NCI-H1105 treated with DMSO at 0.1 percent for 48 hours (cell line): ENCODE results near the gene OSBP2.

ENCODE experiments used
- DNase-seq: peaks from one replicate; lab custom pipeline; 2025; lab: John Stamatoyannopoulos, UW

OSBP2 gene

DNA sequence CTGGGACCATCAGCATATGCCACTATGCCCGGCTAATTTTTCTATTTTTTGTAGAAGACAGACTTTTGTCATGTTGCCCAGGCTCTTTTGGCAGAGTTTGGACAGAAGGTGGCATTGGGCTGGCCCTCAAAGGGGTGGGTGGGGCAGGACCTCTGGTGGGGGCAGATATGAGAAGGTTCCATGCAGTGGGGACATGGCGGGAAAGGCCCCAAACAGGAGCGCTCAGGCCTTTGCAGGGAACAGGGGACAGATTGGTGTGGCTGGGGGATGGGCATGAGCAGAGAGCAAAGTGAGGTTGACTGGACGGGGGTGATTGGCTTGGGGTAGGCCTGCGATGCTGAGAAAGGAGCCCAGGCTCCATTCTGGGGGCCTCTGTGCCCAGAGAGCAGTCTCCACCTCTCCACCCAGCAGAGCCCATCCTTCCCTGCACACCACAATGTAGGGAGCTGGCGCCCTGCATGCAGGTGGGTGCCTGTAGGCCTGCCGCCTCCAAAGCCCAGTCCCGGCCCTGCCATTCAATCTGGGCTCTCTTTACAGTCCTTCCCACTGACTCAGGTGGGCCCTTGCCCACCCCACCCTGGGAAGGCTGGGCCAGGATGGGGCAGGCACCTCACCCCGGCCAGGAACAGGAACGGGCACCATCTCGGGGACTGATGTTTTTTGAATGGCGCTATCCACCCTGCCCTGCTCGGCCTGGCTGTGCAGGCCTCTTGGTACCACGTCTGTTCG is 175.2 kb downstream of the OSBP2 start:
- DNase-seq = no peak

DNA sequence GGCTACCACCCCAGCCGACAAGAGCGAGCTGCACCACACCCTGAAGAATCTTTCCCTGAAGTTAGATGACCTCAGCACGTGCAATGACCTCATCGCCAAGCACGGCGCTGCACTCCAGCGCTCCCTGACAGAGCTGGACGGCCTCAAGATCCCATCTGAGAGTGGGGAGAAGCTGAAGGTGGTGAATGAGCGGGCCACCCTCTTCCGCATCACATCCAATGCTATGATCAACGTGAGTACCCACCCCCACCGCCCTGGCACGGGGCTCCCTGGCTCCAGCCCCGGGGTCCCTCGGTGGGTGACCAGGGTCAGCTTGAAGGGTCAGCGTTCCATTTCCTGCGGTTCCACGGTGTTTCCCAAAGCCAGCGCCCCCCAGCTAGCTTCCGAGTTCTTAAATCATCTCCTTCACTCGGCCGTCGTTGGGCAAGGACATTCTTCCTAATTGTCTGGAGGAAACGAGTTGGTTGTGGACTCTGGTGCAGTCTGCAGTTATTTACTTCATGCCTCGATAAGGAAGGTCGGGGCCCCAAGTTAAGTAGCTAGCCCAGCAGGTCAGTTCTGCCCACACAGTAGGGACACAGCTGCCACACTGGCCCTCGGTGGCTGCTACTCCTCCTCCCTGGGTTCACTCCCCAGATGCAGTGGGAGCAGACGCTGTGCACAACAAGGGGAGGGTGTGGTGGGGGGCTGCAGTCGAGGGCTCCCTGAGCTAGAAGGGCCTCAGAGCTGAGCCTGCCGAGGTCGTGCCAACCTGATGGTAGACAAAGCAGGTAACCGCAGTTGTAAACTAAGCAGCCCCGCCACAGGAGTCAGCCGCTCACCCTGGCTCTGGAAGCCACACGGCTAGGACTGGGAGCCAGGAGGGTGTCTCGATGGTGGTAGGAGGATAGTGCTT is 176.0 kb downstream of the OSBP2 start:
- no peak for DNase-seq

DNA sequence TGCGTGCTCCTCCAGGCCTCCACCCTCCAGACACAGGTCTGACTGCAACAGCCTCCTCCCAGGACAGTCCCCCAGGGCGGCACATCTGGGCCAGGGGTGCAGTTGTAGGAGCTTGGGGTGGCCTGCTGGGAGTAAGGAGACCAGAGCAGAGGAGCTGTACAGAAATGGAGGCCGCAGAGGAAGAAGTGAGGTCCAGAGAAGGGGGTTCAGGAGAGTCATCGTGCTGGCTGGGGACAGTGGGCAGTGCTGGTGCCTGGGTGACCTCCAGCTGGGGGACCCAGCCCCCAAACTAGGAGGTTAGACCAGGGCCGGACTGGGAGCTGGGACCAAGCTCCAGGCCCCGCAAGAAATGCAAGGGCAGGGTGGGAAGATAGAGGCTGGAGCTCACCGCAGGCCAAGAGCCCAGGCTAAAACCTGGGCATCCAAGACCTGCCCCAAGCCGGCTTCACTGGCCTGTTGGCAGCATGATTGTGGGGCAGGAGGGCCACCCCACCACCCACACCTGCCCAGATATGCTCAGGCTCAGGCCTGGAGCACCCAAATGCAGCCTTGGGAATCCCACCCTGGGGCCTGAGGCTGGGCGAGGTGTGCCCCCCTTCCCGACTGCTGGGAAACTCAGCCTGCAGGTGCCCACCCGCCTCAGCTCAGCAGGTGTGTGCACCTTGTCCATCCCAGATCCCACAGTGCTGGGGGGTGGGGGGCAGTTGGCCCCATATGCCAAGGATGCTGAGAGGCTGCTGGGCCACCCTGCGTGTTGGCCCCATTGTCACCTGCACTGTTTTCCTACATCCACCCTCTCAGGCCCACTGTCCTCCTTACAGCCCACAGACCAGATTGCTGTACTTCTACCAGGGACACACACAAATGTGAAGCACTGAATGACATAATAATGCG is 177.0 kb downstream of the OSBP2 start:
- DNase-seq = no peak

DNA sequence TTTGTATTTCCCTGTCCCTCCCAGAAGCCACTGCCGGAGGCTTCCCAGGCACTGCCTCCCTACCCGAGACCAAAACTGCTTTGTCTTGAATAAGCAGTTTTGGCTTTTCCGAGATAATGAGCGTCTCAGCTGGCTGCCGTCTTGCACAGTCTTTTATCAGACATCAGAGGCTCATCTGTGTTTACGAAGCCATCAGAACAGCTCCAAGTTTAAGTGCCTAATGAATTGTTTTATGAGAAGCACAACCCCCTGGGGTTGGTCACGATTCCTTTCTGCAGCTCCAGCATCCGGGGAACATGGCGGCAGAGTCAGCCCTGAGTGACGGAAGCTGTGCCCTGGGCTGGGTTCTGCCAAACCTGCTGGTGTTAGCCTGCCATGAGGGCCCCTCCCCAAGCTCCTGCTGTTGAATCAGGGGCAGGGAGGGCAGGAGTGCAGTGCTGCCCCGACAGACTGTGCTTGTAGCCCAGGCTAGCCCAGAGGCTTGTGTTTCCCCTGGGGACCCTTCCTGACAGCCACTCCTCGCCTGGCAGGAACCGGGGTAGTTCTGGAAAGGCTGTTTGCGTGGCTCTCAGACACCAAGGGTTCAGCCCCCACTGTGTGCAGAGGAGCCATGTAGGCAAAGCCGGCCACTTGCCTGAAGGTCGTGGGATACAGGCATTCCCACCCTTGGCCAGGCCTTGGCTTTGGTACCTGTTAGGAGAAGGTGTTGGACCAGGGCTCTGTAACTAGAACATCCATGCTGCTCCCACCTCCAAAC is 177.8 kb downstream of the OSBP2 start:
- no peak for DNase-seq

DNA sequence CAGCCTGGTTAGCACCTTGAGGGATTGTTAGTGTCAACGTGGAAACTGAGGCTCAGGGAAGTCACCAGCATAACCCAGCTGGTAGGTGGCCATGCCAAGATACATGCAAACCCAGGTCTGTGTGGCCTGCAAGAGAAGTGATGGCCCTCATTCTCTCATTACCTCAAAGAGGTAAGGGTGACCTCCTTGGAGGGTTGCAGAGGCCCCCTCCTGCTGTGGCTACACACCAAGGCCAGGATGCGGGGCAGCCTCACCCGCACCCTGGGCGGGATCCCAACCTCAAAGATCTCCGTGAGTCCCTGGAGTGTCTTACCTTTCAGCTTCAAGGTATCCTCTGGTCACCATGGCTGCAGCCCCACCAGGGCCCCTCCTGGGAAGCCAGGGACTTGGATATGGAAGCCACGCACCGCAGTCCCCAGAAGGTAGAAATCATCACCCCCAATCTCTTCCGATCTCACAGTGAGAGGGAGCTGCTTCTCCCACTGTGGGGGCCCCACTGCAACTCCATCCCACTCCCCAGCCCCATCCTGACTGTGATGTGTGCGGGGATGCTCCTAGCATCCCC is 178.5 kb downstream of the OSBP2 start:
- DNase-seq = no peak

DNA sequence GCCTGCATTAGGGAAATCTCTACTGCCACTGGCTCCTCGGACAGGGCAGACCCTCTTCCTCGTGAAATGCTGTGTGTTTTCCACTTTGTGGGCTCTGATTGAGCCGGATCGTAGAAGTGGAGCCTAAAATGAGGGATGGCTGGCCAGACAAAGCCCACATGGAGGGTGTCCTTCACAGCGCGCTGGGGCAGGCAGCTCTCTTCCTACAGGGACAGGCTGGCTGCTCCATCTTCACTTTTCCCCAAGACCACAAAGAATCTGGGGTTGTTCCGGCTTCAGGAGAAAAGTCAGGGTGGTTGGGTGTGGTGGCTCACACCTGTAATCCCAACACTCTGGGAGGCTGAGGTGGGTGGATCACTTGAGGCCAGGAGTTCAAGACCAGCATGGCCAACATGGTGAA is 179.0 kb downstream of the OSBP2 start:
- DNase-seq = no peak

DNA sequence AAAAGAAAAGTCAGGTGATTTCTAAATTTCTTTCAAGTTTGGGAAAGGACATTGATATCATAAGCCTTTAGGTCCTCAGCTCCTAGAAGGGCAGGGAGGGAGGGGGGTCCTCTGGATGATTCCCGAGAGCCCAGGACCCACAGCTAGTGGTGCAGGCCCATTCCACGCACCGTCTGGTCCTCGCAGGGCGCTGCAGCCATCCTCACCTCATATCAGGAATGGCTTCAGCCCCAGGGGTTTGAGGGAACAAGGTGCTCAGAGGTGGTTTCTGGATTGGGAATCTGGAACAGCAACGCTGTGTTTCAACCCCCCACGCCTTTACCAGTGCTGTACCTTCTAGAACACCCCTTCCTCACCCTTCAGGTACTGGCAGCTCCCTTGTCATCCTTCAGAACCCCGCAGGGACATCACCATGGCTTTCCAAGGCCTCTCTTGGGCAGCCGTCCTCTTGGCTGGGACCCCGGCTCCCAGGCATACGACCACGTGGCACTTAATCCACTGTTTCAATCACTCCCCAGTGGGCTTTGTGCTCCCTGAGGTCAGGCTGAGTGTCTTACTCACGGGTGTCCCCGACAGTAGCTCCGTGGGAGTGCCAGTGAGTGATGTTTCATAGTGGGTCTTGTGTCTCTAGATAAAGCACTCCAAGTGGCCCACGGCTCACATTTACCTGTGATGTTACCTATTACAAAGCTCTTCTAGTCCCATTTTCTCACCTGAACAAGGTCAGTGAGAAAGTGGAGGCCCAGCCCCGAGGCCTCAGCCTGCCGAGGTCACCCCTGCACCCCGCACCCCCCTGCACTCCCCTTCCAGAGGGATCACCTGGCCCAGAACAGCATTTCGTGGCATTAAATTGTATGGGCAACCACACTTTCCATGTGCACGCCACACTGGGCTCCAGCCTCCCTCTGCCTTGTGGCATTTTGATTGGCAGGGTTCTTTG is 180.0 kb downstream of the OSBP2 start:
- DNase-seq = no peak

DNA sequence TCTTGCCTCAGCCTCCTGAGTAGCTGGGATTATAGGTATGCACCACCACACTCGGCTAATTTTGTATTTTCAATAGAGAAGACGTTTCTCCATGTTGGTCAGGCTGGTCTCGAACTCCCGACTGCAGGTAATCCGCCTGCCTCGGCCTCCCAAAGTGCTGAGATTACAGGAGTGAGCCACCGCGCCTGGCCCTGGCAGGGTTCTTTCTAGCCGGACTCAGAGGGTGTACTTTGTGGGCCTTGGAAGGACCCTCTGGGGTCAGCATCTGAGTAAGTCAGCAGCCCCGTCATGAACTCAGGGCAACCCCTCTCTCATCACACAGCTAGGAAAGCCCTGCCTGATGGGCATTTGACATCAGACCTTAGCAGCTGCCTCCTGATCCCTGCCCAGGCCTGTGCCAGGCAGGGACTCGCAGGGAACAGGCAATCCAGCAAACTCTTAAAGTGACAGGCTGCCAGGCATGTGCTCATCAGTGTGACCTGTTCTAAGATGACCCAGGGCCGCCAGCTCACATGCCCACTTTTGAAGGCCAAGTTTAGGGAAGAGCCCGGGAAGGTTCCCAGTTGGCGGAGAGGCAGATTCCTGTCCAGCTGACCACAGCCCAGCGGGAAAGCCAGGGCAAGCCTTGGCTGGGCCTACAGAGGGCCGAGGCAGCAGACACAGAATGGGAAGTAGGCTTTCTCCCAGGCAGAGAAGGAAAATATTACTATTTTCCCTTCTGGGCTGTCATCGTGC is 181.0 kb downstream of the OSBP2 start:
- DNase-seq = no peak

DNA sequence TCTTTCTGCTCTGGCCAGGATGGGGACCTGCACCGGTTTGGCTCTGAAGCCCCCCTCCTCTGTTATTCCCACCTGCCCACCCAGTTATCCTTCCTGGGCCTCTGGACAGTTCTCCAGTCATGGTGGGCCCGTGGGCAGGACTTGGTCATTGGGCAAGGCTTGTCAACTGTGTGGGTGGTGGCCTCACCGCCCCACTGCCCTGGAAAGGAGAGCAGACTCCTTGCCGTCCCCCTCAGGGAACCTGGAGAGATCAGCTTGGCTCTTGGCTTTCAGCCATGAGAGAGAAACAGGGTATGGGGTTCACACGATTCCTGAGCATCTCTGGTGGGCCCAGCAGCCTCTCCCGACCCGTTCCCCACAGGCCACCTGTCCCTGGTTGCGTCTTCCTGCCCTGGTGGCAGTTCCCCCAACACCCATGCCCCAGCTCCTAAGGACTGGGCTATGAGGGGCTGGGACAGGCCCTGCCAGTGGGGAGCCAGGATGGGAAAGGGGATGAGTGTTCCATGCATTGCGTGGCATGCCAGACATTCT is 181.6 kb downstream of the OSBP2 start:
- no peak for DNase-seq

DNA sequence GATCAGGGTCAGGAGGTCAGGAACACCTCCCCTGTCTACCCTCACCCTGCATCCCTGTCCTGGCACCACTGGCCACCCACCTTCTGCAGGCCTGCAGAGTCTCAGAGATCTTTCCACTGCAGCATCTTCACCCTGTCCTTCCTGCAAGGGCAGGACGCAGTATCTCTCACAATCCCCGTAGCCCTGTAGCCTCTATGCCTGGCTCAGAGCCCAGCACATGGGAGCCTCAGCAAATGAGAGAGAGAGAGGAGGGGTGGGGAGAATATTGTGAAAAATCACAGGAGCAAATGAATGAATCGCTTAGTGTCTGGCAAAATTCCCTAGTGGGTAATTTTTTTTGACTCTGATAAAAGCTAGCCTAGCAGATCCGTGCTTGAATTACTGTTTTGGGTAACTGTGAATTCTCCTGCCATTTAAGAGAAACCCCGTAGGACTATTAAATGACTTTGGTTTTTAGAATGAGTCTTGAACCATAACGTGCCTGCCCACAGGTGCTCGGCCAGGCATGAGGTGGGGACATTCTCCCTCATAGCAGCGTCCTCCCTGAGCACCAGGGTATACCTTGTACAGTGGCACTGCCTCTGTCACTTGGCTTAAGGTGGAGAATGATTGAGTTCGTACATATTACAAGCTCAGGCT is 182.4 kb downstream of the OSBP2 start:
- DNase-seq = peak; percentile 8

DNA sequence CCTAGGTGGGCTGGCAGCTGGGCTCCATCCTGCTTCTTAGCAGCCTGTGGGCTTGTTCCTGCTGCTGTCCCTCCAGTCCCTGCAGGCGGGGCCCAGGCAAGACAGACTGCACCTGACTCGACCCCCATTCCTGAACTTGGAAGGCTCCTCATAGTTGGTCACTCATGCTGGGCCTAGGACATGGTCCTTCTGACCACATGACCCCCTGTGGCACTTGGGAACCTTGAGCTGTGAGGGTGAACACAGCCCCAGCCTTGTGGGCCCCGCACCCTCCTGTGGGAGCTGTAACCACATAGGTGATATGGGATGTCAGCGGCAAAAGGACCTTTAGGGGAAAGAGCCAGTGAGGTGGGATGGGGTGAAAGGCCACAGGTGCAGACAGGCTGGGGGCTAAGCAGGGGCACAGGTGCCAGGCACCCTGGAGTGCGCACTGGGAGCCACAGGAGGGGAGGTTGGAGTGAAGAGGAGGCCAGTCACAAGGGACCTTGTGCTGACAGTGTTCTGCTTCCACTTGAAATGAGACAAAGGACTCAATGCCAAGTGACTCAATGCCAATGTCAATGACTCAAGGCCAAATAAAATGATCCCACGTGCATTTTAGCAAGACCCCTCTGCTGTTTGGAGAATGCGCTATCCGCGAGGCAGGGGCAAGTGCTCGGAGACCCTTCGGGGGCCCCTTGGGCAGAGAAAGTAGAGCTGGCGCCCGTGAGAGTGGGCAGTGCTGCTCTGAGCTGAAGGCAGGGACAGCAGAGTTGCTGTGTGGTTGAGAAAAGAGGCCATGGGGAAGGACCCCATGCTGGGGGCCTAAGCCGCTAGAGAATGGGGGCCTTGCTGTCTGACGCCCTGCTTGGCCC is 183.2 kb downstream of the OSBP2 start:
- no peak for DNase-seq

DNA sequence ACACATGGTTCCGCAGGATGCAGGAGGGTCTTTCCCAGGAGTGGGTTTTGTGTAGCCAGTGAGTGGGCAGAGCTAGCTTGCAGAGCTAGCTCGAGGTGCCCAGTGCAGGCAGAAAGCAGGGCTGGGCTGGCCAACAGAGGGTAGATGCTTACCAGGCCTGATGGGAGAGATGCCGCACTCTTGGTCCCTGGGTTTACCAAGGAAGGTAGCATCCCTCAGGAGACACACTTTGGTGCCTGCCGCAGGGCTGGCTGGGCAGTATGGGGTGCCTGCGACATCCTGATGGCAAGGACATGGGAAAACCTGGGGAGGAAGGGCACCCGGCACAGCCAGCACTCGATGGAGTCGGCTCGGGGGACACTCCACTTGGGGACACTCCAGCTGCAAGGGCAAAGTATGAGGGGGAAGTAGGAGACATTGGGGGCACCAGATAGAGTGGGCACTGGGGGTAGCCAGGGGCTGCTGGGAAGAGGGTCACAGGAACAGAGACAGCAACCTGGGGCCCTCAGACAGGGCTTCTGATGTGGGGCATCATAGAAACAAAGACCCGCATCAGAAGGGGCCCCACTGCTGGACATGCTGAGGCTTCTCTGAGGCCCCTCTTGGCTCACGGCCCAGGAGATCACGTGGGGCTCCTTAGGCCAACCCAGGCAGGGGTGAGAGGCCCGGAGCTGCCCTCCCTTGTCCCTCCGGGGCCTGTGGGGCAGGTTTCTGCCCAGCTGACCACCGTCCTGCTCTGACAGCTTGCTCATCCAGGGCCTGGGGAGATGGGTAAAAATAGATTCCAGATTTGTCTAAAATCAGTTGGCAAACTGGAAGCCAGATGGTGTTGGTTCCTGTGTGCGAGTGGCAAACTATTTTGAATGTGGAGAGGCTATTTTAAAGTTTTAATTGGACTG is 184.1 kb downstream of the OSBP2 start:
- no peak for DNase-seq

DNA sequence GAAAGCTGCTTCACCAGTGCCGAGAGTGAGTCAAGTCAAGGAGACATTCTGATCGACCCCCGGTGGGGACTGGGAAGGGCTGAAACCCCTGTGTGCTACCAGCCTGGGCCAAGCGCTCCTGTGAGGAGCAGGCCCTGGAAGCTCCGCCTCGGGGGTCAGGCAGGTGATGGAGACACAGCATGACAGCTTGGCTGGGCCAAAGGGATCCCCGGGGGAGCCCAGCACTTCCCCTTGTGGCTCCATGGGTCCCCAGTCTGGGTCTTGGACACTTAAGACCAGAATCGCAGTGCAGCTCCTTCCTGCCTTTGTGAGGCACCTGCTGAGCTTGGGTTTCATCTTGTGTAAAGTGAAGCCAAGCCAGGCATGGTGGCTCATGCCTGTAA is 184.7 kb downstream of the OSBP2 start:
- DNase-seq = no peak

DNA sequence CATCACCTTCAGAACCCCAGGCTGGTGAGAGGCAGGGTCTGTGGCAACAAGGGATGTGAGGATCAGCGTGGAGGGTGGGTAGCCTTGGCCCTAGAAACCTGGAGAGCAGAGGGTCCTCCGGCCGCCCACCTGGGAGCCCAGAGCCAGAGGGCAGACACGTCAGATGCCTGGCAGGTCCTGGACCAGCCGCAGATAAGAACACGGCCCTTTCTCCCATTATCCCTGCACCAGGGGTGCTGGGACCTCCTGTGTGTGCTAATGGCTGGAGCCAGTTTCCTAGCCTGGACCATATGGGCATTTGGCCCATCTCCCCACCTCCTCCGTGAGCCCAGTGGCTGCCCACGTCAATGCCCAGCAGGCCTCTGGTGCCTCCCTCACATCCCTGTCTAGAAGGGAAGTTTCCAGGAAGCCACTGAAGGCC is 185.5 kb downstream of the OSBP2 start:
- DNase-seq = no peak

DNA sequence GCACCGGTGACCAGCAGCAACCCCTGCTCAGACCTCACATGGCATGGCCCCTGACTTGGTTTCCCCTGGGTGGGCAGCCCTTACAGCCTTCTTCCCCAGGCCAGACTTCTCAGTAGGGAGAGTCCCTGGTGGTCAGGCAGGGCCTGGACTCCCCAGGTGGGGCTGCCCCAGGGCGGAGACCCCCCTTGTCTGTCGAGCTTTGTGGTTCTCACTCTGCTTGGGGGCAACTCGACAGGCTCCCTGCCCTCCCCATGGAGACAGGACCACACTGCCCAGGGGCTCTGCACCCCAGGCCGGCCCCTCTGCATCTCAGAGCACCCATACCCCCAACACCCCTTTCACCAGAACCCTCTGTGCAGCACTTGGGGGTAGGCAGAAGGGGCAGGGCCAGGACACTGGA is 186.2 kb downstream of the OSBP2 start:
- DNase-seq = no peak

DNA sequence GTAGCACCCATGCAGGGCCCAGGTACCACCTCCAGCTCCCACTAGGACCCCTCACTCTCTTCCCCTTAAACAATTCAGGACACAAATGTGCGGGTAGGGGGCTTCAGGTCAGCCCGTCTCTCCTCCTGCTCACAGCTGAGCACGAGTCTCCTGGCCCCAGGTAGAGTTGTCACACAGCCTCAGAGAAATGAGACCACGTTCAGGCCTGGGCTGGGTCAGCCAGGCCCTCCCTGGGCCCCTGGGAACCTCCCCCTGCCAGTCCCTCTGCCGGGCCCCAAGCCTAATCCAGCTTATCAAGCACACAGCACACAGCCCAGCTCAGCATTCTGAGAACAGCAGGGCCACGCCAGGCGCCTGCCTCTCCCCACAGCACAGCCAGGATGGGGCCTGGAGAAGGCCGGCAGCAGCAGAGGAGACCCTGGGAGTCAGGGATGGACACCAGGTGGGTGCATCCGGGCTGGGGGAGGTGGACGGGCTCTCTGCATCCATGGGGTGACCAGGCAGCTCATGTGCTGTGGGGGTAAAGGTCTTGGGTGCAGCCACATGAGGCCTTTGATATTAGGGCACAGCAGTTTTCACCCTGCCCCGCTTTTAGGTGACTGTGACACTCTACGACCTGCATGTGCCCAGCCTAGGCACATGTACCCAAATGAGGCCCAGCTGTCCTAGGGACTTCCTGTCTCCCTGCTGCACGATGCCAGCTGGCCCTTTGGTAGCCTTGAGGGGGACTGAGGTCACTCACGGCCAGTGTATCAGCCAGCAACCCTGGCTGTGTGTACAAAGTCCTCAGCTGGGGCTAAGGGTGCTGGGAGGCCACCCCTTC is 186.9 kb downstream of the OSBP2 start:
- no peak for DNase-seq
